Gastrocnemius medialis (tissue), 4 donors: Measurements from ENCODE around the gene NOL12. TPM values are rescaled to one million over a fixed set of nuclear protein-coding genes. Genes with fewer than 3 reads are reported as not detected.
A peak's percentile ranks its signal among the peaks of the same experiment; 100 is the strongest.

ENCODE experiments used
- ATAC-seq, 2 donors: fragments of 150-250 bp; one replicate each; pipeline ENCODE4 v1.9.1; 2016
- DNase-seq, 2 donors: peaks; one replicate each; pipeline ENCODE4 v3.0.0-alpha.2; 2019
- H3K27ac ChIP-seq, 4 donors: fragments of 200-600 bp; sonication (generic); 1 replicate in 1 of 4; 2 replicates in 3 of 4; pipeline ENCODE4 v1.5.1; 2016 to 2018; ENCODE audit warnings: mild to moderate bottlenecking in 2 of 4, moderate library complexity in 1 of 4
- H3K27me3 ChIP-seq, 3 donors: fragments of 200-600 bp; sonication (generic) in 2 of 3; 1 replicate in 1 of 3; 2 replicates in 2 of 3; pipeline versions ENCODE4 v1.5.1 to v1.6.0; 2016 to 2019; ENCODE audit warnings: mild to moderate bottlenecking in 1 of 3, moderate library complexity in 1 of 3
- H3K36me3 ChIP-seq, 2 donors: fragments of 200-600 bp; sonication (generic) in 1 of 2; one replicate each; pipeline ENCODE4 v1.5.1; 2017 to 2018
- H3K4me1 ChIP-seq, 2 donors: fragments of 200-600 bp; sonication (generic) in 1 of 2; one replicate each; pipeline ENCODE4 v1.5.1; 2016 to 2017; ENCODE audit warnings: mild to moderate bottlenecking in 2 of 2
- H3K4me3 ChIP-seq, 4 donors: fragments of 200-600 bp; sonication (generic) in 3 of 4; 1 replicate in 1 of 4; 2 replicates in 3 of 4; pipeline ENCODE4 v1.5.1; 2016 to 2019; ENCODE audit warnings: mild to moderate bottlenecking in 2 of 4
- H3K9me3 ChIP-seq, 3 donors: fragments of 200-600 bp; sonication (generic) in 2 of 3; 1 replicate in 1 of 3; 2 replicates in 2 of 3; pipeline ENCODE4 v1.5.1; 2016 to 2019
- CTCF ChIP-seq, 5 experiments: fragments of 450-650 bp in 3 of 5; fragments of 200-600 bp in 2 of 5; sonication (generic) in 2 of 5; IDR thresholded peaks in 4 of 5; conservative IDR thresholded peaks in 1 of 5; 1 replicate in 4 of 5; 2 replicates in 1 of 5; pipeline ENCODE4 v1.5.1; 2016 to 2019; ENCODE audit warnings: antibody characterized with exemption in 5 of 5, mild to moderate bottlenecking in 3 of 5, moderate library complexity in 3 of 5
- POLR2A ChIP-seq, 2 donors: fragments of 450-650 bp; IDR thresholded peaks; one replicate each; pipeline ENCODE4 v1.6.1; 2017; ENCODE audit warnings: antibody characterized with exemption in 2 of 2, mild to moderate bottlenecking in 2 of 2, moderate library complexity in 2 of 2
- in situ Hi-C, 4 donors: fragments of 200-750 bp; cut with MboI; loops; one replicate each; pipeline versions ENCODE4 v1.15.0 to v1.8.0; 2017; ENCODE audit warnings: low sequenced_read_pairs in 4 of 4
- intact Hi-C: fragments of 100-400 bp; cut with DNase I; formaldehyde crosslinking; loops from one replicate; pipeline ENCODE4 v1.15.1; 2023; ENCODE audit warnings: low total_unique reads
- total RNA-seq, 4 donors: library from RNA; depleted of rRNA; stranded (reverse); fragments of >200 nt; gene quantifications; one replicate each; pipeline versions ENCODE4 v1.1.0 to v1.2.3, GENCODE V29; 2016

NOL12 gene
- total RNA-seq, result 10 to 100 TPM; 10.0 to 21.7 (median 16.6) TPM

GRCh38 chr22:37686002-37686982 lies at the start of gene NOL12:
Gene NOL12 (plus strand): TSS chr22:37686343. CDS start chr22:37686393, 50 bp downstream.
- Histone ChIP-seq H3K4me1 (peaks cover 16 to 18% of the 10 kb centered on the region in 2 donors), H3K27ac (peak within 1 kb of the TSS; percentile 91 to 99 (median 96)), H3K9me3 (no peaks in the 10 kb centered on the region), H3K36me3 (peaks cover 0 to 33% of the 10 kb centered on the region in 2 donors), H3K27me3 (no peaks in the 10 kb centered on the region), H3K4me3 (peak within 1 kb of the TSS; percentile 96 to 100 (median 96))
- intact Hi-C loops, result no loop called here
- DNase-seq (peak; percentile 64 to 78), ATAC-seq (peak; percentile 93 to 95)
- TF ChIP-seq POLR2A (IDR thresholded peaks at IDR 0.05) (peak; percentile 28 to 45), CTCF (IDR thresholded peaks at IDR 0.05 in 4 of 5, conservative IDR thresholded peaks at IDR 0.05 in 1 of 5) (no peak)
- in situ Hi-C loops, result loop anchor here in 1 of 4 donors (10.0 kb wide), 1 partner anchor 61 kb away; no protein-coding TSS in a partner anchor

- Histone ChIP-seq H3K4me3 (no peak overlapping the region), H3K9me3 (no peaks in the 10 kb centered on the region), H3K4me1 (peaks cover 26 to 29% of the 10 kb centered on the region in 2 donors), H3K27ac (no peak overlapping the region), H3K36me3 (peaks cover 0 to 9% of the 10 kb centered on the region in 2 donors), H3K27me3 (peaks cover 7 to 14% (median 12%) of the 10 kb centered on the region in 3 donors)
- intact Hi-C loops (no loop called here), in situ Hi-C loops (loop anchor here in 1 of 4 donors (25.0 kb wide), 1 partner anchor 150 kb away; no protein-coding TSS in a partner anchor)
- DNase-seq (no peak), ATAC-seq (no peak)
- no peak for TF ChIP-seq POLR2A (IDR thresholded peaks at IDR 0.05)
- no peak for TF ChIP-seq CTCF (IDR thresholded peaks at IDR 0.05 in 4 of 5, conservative IDR thresholded peaks at IDR 0.05 in 1 of 5)
These were observed 49.2 kb upstream of the NOL12 start for GRCh38 chr22:37636949-37637273.

DNA sequence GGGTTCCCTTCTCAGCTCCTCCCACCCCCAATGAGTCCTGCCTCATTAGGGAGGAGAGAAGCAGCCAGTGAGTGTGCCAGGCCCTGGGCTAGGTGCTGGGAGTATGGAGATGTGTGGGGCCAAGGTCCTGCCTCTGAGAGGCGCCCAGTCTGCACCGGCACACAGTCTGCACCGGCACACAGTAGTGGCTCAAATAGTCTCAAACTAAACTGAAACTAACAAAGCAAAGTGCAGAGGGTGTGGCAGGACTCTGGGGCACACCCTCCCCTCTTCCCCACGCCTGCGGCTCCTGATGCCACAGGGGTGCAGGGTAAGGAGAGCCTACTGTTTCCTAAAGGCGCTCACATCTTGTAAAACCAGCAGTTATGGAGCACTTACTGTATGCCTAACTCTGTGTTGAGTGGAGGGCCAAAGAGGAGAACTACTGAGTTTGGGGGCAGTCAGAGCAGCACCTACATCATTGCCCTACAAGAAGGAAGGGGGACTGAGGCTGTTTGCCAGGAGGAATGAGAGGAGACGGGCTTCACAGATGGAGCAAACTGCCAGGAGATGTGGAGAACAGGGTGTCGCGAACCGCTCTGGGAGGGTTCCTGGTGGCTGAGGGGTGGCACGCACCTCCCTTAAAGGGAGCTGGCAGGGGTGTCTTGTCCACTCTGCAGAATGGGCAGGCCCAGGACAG lies 47.6 kb upstream of the NOL12 start:
- in situ Hi-C loops, result loop anchor here in 1 of 4 donors (25.0 kb wide), 1 partner anchor 149 kb away; no protein-coding TSS in a partner anchor
- Histone ChIP-seq H3K4me3 (peak overlapping the region in 2 of 4 donors; percentile 37 to 59), H3K36me3 (no peaks in the 10 kb centered on the region), H3K27ac (no peak overlapping the region), H3K27me3 (peaks cover 7 to 14% (median 12%) of the 10 kb centered on the region in 3 donors), H3K9me3 (no peaks in the 10 kb centered on the region), H3K4me1 (peaks cover 17 to 27% of the 10 kb centered on the region in 2 donors)
- DNase-seq, result no peak
- intact Hi-C loops, result no loop called here
- TF ChIP-seq CTCF (IDR thresholded peaks at IDR 0.05 in 4 of 5, conservative IDR thresholded peaks at IDR 0.05 in 1 of 5) (no peak), POLR2A (IDR thresholded peaks at IDR 0.05) (no peak)
- ATAC-seq, result no peak

DNA sequence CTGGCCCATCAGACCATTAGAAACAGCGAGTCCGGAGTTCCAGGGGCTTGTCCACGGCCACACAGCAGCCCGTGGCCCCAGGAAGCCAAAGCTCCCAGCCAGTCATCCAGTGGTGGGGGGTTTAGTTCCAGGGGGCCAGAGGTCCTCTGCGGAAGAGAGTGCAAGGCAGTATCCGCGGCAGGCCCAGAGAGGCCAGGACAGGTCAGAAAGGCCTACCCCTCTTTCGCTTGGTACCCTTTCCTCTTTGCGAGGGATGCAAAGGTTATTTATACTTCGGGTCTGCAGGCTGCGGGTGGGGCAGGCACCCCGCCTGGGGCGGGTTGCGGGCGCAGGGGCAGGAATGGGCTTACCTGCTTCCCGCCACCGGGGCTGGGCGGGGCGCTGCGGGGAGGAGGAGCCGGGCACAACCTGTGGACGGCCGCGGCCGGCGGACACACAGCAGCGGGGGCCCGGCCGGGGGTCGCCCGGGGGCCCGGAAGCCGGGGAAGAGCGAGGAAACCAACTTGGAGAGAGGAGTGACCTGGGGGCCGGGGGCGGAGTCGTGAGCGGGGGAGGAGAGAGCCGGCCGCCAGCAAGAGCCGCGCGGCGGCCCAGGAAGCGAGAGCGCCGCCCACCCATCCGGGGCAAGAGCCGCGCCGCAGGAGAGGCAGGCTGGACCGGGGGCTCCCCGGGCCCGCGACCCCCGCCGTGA lies 46.9 kb upstream of the NOL12 start, which contains the start of gene SH3BP1:
TSS of gene SH3BP1 (plus strand) at position 600 of the 691 bp plus-strand sequence. CDS start 119 bp downstream, outside the sequence.
- Histone ChIP-seq H3K27ac (no peak within 1 kb of the TSS), H3K36me3 (no peaks in the 10 kb centered on the region), H3K9me3 (no peaks in the 10 kb centered on the region), H3K27me3 (peaks cover 7 to 14% (median 12%) of the 10 kb centered on the region in 3 donors), H3K4me1 (peaks cover 10 to 20% of the 10 kb centered on the region in 2 donors), H3K4me3 (peak within 1 kb of the TSS; percentile 37 to 59 (median 48))
- intact Hi-C loops (no loop called here), in situ Hi-C loops (loop anchor here in 1 of 4 donors (25.0 kb wide), 1 partner anchor 148 kb away; no protein-coding TSS in a partner anchor)
- no peak for DNase-seq
- ATAC-seq, result no peak
- TF ChIP-seq CTCF (IDR thresholded peaks at IDR 0.05 in 4 of 5, conservative IDR thresholded peaks at IDR 0.05 in 1 of 5) (no peak), POLR2A (IDR thresholded peaks at IDR 0.05) (no peak)
